ENCODE data around the gene ZBTB49.

ZBTB49 gene

DNA sequence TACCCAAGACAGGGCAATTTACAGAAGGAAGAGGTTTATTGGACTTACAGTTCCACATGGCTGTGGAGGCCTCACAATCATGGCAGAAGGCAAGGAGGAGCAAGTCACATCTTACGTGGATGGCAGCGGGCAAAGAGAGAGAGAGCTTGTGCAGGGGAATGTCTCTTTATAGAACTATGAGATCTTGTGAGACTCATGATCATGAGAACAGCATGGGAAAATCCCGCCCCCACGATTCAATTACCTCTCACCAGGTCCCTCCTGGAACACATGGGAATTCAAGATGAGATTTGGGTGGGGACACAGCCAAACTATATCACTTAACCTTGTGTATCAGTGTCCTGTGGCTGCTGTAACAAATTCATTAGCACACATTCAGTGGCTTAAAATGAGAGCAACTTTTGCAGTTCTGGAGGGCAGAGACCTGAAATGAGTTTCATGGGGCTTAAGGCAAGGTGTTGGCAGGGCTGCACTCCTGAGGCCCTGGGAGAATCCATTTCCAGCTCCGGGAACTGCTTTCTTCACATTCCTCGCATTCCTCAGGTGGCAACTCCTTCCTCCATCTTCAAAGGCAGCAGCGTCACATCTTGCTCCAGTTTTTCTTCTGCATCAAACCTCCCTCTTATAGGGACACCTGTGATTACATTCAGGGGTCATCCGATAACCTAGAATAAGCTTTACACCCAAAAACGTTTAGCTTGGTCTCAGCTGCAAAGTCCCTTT is 74.6 kb downstream of the ZBTB49 start:
- Histone ChIP-seq H3K27me3 (ENCODE audit: low read depth) (no peaks in the 10 kb centered on the region), H3K36me3 (replicated peaks) (no peaks in the 10 kb centered on the region)

GRCh38 chr4:4368809-4369580 is 78.9 kb downstream of the ZBTB49 start:
- no peaks in the 10 kb centered on the region for H3K27me3 ChIP-seq (ENCODE audit: low read depth)
- no peaks in the 10 kb centered on the region for H3K36me3 ChIP-seq (replicated peaks)
- no peak for DNase-seq (ENCODE audit: low spot score in 2 of 2)
- H3K4me3 ChIP-seq: no peak overlapping the region
- in situ Hi-C loops (cut with MboI; ENCODE audit: low sequenced_read_pairs): no loop called here
- no peaks in the 10 kb centered on the region for H3K4me1 ChIP-seq
- H3K9me3 ChIP-seq: no peaks in the 10 kb centered on the region; the same call in 1 of the 2 replicates

More for the DNA sequence above, 74.6 kb downstream of the ZBTB49 start:
- in situ Hi-C loops (cut with MboI; ENCODE audit: low sequenced_read_pairs): no loop called here
- DNase-seq (ENCODE audit: low spot score in 2 of 2): no peak
- Histone ChIP-seq H3K4me3 (no peak overlapping the region), H3K4me1 (no peaks in the 10 kb centered on the region), H3K9me3 (no peaks in the 10 kb centered on the region; the same call in 1 of the 2 replicates)
